Retinal pigment epithelial cell (primary cell): ENCODE data around the gene MYL9.

Experiments
- DNase-seq: peaks from one replicate; pipeline ENCODE4 v3.0.0-alpha.2; 2010; ENCODE audit warnings: low read depth
- H3K4me3 ChIP-seq: 2 replicates; pipeline ENCODE4 v1.5.1; 2011; ENCODE audit warnings: mild to moderate bottlenecking, low read length, control low read depth, moderate library complexity
- CTCF ChIP-seq: conservative IDR thresholded peaks from 2 replicates; pipeline ENCODE4 v1.5.1; 2011; ENCODE audit warnings: low read depth, low read length, control low read depth, inconsistent platforms

The MYL9 gene

DNA sequence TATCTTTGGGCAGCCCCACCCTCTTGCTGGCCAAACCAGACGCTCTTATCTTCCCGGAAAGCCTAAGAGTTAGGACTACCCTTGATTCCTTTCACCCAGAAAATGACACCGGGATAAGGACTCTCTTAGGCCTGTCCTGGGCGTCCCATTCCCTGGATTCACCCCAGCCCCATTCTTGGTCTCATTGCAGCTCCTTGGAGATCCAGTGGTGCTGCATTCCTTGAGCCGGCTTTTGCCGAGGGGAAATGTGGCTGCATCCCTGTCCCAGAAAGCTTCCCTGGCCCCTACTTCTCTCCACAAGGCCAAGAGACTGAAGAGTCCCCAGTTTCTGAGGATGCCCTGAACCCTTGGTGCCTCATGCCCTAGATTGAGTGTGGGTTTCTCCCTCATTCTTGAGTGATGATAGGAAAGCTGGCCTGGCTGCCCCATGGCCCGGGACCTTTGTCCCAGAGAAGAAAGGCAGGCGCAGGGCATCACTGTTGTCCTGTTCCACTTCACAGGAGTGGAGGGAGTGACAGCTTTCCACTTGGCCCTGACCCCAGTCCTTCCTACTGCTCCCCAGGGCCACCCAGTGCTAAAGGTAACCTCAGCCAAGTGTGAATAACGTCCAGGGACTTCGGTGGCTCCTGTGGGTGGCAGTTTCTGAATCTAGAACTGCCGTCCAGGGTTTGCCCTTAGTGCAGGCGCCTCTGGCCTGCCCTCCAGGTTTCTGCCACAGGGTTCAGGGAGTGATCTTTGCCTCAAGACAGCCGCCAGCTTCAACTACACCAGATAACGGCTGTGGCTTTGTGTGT lies 42.7 kb upstream of the MYL9 start:
- no peak for DNase-seq
- no peak for TF ChIP-seq CTCF
- H3K4me3 ChIP-seq, result no peak overlapping the region

DNA sequence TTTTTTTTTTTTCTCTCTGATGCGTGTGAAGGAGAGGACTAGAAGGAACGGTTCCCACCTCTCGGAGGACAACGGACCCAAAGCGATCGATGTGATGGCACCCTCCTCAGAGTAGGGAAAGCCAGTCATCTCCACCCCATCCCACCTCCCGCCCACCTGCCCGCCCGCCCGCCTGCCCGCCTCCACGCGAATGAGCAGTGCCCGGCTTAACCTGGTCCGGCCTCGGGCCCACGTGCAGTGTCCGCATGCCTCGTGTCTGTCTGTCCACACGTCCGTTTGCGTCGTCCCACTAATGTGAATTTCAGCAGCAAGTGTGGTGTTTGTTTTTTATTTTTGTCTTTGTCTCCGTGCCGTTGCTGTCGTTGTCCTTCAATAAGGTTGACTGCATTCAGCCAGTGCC lies 42.1 kb upstream of the MYL9 start:
- no peak for DNase-seq
- no peak overlapping the region for H3K4me3 ChIP-seq
- TF ChIP-seq CTCF, result no peak

GRCh38 chr20:36499723-36500501 lies 41.4 kb upstream of the MYL9 start:
- no peak for TF ChIP-seq CTCF

DNA sequence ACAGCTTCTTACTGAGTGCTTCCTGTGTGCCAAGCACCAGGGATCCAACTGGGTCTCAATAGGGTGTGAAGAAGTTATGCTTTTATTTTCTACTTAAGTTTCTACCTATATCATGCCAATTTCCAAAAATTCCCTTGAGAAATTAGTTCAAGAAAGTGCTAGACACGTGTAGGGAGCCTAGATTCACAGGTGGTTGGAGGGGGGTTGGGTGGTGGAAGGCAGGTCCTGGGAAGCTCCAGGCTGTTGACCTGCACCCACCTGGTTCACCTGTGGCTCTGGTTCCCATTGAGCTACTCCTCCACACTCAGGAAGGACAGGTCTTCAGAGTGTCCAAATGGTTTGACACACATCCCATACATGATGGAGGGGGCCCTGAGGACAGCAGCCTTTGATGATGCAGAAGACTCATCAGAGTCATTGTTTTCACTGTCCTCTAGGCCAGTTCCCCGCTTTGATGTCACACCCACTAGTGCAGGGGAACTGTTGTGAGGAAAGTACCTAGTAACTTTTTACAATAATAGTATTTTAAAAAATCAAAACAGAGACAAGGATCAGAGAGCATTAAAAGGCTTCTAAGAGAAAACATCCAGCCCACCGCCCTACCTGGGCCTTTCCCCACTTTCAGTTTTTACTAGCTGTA lies 39.8 kb upstream of the MYL9 start:
- no peak for TF ChIP-seq CTCF

More at GRCh38 chr20:36499723-36500501, 41.4 kb upstream of the MYL9 start:
- H3K4me3 ChIP-seq, result no peak overlapping the region
- DNase-seq, result no peak

DNA sequence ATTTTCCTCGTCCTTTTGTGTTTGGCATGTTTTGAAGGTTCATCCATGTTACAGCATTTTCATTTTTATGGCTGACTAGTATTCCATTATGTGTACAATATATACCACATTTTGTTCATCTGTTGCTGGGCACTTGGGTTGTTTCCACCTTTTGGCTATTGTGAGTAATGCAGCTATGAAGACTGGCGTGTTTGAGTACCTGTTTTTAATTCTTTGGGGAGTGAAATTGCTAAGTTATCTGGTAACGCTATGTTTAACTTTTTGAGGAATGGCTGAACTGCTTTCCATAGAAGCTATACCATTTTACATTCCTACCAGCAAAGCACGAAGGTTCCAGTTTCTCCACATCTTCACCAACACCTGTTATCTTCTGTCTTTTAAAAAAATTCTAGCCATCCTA lies 37.0 kb upstream of the MYL9 start:
- H3K4me3 ChIP-seq, result no peak overlapping the region
- TF ChIP-seq CTCF, result no peak

More for the DNA sequence above, 39.8 kb upstream of the MYL9 start:
- H3K4me3 ChIP-seq, result no peak overlapping the region
- DNase-seq, result no peak

GRCh38 chr20:36506253-36506652 lies 35.1 kb upstream of the MYL9 start:
- no peak for DNase-seq
- peak; percentile 52 for TF ChIP-seq CTCF

More for the DNA sequence above, 37.0 kb upstream of the MYL9 start:
- no peak for DNase-seq

More at GRCh38 chr20:36506253-36506652, 35.1 kb upstream of the MYL9 start:
- no peak overlapping the region for H3K4me3 ChIP-seq
